Activated CD4-positive, alpha-beta T cell treated with anti-CD3 and anti-CD28 coated beads, Interleukin-2, amount 50 U/mL, for 16 hours (primary cell): ENCODE measurements around the gene HMGCL.
"Not testable (repeated sequence)": the region's sequence is repeated elsewhere in the genome, so short reads cannot be mapped to it uniquely, and the experiment has no call there.

ENCODE experiments used
- DNase-seq: peaks from one replicate; pipeline ENCODE4 v3.0.0-alpha.2; 2020

HMGCL gene

DNA sequence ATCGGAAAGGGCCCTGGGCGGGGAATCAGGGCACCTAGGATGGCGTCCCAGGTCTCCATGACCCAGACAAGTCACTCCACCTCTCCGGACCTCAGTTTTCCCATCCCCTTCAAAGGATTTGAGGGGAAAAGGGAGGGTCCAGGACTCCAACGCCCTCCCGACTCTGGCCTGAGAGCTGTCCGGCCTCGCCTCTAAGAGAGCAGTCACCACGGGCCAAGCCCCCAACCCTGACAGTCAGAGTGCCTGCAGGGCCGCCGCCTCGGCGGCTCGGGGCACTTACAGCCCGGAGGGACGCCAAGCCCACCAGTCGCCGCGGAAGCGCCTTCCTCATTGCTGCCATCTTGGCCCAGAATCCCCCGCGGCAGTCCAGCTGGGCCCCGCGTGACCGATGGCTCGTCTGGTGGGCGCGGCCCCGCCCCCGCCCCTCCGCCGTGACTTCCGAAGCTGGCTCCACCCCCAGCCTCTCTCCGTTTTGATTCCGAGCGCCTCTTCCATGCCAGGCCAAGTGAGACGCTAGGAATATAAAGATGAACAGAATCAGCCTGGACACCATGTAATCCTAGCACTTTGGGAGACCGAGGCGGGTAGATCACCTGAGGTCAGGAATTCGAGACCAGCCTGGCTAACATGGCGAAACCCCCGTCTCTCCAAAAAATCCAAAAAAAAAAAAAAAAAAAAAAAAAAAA lies at the start of gene HMGCL:
TSS of gene HMGCL (minus strand) at position 354 of the 686 bp plus-strand sequence. CDS start at position 340, 14 bp downstream.
- peak; percentile 90 for DNase-seq

DNA sequence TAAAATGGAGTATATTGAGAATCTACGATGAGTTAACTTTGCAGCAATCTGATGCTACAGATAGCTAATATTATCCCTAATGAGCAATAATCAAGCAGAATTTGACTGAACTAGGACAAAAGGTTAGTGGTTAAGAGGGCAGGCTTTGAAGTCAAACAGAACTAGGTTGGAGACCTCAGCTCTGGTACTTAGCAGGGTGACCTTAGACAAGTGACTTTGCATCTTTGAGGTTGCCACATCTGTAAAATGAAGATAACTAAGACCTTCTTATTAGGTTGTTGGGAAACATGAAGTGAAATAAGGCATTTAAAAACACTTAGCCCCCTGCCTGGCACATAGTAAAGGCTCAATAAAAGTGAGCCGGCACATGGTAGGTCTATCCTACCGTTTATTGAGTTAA lies 47.2 kb upstream of the HMGCL start:
- no peak for DNase-seq

DNA sequence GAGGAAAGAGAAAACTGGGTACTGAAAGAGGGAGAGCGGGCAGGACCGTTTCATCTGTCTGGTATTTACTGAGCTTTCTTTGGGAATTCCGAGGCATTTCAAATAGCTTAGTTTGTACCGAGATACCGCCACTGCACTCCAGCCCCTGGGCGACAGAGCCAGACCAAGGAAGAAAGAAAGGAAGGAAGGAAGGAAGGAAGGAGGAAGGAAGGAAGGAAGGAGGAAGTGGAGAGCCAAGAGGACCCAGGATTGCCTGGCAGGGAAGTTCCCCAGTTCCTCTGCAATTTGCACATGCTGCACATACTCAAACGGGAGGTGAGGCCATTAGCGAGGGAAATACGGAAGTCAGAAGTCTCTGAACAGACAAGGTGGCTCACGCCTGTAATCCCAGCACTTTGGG lies 43.8 kb upstream of the HMGCL start:
- DNase-seq: no peak

DNA sequence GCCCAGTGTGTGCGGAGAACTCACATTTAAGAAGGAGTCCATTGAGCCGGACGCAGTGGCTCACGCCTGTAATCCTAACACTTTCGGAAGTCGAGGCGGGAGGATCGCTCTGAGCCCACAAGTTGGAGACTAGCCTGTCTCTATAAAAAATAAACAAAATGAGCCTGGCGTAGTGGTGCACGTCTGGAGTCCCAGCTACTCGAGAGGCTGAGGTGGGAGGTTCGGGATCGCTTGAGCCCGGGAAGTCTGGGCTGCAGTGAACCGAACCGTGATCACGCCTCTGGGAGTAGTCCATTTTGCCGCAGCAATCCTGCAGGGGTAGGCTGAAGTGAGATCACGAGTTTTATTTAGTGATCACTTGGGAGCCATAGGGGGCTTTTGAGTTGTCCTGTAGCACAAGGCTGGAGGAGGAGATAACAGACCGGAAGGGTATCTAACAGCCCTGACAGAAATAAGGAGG lies 43.4 kb upstream of the HMGCL start:
- DNase-seq: no peak

DNA sequence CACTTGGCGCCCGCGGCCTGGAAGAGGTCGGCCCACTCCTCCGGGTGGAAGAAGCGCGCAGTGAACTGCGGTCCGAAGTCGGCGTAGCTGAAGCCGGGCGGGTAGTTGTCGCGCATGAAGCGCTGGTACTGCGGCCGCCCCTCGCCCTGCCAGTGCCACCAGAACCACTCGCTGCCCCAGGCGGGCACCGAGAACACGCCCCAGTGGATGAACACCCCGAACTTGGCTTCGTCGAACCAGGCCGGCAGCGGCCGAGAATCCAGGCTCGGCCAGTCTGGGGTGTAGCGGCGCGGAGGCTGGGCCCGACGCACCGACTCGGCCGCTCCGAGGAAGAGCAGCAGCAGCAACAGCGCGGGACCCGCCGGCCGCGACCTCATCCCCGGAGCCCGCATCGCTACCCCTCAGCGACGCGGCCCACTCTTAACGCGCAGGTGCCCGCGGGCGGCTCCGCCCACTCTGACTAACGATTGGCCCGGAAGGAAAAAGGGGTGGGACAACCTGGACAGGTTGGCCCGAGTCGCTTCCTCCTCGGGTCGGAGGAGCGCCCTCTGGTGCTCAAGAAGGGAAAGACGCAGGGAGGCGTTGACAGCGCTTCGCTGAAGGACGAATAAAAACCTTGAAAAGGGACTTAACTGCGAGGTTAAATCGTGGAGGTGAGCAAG lies 42.8 kb upstream of the HMGCL start, which contains the start of gene FUCA1:
TSS of gene FUCA1 (minus strand) at position 396 of the 662 bp plus-strand sequence. CDS start at position 392, 4 bp downstream.
- peak; percentile 95 for DNase-seq

DNA sequence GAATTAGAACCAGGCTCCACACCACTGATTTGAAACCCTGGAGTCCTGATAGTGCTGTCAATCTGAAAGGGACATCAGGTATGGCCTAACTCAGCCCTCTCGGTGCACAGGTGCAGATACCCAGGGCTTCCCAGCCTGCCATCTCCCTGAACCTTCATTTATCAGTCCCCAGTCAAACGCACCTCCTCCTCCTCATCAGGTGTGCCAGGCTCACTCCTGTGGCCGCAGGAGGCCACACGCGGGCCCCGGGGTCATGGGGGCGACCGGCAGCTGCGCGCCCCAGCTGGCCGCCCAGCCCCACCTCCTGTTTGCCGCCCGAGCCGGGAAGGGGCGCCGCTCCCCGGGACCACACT lies 42.3 kb upstream of the HMGCL start:
- no peak for DNase-seq

DNA sequence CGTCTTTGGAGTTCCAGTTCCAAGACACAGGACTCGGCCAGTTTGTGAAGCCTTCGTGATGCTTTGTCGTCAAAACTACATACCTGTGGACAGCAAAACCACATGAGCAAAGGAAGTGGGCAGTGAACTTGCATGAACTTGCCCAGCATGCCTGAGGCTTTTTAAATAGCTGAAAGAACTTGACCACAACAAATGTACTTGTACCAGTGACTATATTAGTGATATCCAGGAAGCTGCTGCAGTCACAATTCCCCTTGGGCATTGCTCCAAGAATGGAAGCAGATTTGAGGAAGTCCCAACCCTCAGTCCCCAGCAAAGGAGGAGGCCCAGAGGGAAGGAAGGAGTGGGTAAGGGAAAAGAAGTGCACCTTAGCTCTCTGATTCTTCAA lies 40.3 kb upstream of the HMGCL start:
- no peak for DNase-seq

DNA sequence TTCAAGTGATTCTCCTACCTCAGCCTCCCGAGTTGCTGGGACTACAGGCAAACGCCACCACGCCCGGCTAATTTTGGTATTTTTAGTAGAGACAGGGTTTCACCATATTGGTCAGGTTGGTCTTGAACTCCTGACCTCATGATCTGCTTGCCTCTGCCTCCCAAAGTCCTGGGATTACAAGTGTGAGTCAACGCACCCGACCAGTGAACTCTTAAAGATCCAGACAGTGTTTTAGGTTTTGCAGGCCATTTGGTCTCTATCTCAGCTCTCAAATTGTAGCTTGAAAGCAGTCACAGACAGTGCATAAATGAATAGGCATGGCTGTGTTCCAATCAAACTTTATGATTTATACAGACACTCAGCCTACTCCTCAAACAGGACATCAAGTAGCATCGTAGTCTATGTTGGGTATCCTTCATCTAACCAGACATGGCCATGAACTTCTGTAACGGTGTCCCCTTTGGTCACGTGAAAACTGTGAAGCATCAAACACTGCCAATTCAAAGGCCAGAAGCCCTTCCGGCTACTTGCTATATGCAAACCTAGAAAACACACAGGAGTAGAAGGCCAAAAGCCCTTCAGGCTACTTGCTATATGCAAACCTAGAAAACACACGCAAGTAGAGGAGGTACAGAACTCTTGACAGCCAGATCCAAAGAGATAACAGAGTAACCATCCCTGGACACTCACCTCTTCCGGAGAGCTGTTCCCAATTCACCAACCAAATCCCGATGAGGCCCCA lies 39.7 kb upstream of the HMGCL start:
- no peak for DNase-seq

DNA sequence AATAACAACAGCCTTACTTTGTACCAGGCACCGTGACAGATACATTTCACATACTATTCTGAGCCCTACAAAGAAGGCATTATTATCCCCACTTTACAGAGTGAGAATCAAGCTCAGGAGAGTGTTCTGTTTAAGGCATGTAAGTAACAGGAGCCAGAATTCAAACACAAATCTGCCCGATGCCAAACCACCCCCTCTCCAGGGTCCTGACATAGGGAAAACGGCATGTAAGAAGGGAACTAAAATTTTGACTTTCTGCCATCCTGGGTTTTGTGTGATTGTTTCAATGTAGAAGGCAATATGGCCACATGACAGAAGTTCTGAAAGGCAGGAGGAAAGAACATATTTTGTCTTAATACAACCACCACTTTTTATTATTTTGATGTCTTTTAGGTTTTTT lies 37.4 kb upstream of the HMGCL start:
- no peak for DNase-seq

DNA sequence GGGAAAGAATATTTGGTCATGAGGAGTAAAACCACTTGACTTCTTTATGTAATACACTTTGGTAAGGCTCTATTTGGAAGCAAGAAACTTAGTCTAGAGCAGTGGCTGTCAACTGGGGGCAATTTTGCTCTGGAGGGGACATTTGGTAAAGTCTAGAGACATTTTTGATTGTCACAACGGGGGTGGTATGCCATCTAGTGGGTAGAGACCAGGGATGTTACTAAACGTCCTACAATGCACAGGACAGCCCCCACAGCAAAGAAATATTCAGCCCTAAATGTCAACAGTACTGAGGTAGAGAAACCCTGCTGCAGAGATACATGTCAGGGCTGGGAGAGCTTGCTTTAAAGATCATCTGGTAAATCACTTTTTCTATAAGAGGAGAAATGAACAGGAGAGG lies 29.3 kb upstream of the HMGCL start:
- no peak for DNase-seq

DNA sequence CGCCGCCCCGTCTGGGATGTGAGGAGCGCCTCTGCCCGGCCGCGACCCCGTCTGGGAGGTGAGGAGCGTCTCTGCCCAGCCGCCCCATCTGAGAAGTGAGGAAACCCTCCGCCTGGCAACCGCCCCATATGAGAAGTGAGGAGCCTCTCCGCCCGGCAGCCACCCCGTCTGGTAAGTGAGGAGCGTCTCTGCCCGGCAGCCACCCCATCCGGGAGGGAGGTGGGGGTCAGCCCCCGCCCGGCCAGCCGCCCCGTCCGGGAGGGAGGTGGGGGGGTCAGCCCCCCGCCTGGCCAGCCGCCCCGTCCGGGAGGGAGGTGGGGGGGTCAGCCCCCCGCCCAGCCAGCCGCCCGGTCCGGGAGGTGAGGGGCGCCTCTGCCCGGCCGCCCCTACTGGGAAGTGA lies 27.9 kb upstream of the HMGCL start:
- DNase-seq: not testable (repeated sequence)

DNA sequence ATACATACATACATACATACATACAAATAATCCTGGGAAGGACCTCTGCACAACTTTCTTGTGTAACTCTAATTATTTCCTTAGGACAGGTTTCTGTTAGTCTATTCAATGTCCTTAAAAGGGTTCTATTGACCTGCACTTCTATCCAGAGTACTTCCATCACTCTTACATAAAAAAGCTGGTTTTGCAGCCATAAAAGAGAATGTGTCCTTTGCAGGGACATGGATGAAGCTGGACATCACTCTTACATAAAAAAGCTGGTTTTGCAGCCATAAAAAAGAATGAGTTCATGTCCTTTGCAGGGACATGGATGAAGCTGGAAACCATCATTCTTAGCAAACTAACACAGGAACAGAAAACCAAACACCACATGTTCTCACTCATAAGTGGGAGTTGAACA lies 26.2 kb upstream of the HMGCL start:
- DNase-seq: not testable (repeated sequence)

DNA sequence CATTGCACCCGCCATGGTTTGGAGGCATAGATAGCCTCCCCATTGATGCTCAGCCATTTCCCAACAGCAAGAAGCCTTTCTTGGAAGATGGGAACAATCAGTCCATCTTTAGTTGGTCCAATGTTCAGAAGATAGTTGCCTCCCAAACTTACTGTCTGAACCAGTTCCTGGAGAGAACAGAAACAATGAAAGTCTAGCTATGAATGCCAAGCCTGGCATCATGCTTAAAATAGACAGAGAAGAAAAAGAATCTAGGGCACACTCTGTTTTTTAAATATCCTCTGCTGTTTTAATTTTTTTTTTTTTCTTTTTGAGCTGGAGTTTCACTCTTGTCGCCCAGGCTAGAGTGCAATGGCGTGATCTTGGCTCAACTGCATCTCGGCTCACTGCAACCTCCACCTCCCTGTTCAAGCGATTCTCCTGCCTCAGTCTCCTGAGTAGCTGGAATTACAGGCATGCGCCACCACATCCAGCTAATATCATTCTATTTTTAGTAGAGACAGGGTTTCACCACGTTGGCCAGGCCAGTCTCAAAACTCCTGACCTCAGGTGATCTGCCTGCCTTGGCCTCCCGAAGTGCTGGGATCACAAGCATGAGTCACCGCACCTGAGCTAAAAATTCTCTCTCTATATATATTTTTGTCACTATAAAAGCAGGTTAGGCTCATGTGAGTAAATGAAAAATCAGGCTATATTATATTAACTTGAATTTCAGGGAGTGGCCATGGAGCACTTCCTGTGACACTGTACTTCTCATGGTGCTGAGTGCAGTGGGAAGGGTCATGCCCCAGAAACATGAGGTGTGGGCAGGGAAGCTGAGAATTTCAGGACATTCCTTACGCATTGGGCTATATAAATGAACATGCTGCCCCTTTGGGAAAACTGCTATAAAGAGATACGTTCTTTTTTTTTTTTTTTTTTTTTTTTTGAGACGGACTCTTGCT lies 23.7 kb upstream of the HMGCL start:
- no peak for DNase-seq

DNA sequence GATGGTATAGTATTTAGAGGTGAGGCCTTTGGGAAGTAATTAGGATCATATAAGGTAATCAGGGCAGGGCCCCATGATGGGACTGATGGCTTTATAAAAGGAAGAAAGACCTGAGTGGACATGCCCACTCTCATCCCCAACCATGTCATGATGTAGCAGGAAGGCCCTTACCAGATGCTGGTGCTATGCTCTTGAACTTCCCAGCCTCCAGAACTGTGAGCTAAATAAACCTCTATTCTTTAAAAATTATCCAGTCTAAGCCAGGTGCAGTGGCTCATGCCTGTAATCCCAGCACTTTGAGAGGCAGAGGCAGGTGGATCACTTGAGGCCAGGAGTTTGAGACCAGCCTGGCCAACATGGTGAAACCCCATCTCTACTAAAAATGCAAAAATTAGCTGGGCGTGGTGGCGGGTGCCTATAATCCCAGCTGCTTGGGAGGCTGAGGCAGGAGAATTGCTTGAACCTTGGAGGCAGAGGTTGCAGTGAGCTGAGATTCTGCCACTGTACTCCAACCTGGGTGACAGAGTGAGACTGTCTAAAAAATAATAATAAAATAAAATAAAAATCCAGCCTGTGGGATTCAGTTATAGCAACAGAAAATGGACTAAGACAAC lies 22.4 kb upstream of the HMGCL start:
- not testable (repeated sequence) for DNase-seq

DNA sequence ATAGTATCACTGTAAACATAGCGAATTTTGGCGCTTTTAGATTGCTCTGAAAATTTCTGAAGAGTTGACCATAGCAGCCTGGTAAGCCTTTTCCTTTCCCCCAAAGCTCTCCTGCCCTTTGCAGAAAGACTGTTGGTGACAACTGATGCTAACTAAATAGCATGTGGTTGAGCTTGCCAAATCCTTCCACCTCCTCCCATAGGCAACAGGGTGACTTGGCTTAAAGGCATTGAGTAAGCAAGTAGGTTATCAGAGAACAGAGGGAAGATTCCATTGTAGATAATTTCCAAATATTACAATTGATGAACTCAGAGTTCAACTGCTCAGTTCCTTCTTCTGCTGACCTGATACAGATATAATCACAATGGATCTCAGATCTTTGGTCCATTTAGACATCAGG lies 19.9 kb upstream of the HMGCL start:
- no peak for DNase-seq

DNA sequence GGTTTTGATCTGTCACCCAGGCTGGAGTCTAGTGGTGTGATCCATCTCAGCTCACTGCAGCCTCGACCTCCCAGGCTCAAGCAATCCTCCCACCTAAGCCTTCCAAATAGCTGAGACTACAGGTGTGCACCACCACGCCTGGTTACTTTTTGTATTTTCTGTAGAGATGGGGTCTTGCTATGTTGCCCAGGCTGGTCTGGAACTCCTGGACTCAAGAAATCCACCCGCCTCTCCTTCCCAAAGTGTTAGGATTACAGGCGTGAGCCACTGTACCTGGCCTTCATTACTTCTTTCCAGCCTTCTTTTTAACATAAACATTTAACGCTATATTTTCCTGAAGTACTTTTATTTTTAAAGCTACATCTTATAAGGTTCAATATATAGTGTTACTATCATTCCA lies 18.4 kb upstream of the HMGCL start:
- no peak for DNase-seq

DNA sequence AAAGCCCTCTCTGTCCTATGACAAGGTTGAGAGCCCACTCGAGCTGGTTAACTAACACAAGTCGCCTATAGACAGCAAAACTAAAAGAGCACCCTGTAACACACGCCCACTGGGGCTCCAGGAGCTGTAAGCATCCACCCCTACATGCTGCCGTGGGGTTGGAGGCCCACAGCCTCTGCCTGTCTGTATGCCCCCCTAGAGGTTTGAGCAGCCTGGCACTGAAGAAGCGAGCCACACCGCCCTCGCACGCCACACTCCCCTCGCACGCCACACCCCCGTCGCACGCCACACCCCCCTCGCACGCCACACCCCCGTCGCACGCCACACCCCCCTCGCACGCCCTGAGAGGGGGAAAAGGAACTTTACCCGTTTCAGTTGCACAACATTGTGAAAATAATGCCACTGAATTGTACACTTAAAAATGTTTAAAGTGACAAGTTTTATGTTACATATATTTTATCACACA lies 13.2 kb upstream of the HMGCL start:
- DNase-seq: peak; percentile 68

DNA sequence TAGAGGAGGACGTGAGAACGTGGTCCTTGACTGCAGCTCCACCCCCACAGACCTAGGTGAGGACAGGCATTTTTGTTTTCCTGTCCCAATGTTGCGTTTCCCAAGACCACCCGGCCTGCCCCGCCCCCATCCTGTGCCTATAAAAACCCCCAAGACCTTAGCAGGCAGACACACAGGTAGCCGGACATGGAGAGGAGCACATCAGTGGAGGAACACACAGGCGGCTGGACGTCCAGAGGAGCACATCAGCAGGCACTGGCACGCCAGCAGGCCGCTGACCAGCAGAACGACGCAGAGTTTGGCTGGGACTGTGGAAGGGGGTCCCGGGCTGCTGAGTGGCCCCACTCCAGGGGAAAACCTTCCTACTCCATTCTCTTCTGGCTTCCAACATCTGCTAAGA lies 12.7 kb upstream of the HMGCL start:
- no peak for DNase-seq

DNA sequence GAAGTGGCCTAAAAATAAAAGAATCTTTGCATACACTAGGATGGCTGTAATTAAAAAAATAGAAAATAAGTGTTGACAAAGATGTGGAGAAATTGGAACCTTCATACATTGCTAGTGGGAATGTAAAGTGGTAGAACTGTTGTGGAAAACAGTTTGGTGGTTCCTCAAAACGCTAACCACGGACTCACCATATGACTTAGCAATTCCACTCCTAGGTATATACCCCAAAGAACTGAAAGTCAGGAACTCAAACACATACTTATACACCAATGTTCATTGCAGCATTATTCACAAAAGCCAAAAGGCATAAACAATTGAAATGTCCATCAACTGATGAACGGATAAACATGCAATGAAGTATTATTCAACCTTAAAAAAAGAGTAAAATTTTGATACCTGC lies 10.8 kb upstream of the HMGCL start:
- DNase-seq: peak; percentile 23

DNA sequence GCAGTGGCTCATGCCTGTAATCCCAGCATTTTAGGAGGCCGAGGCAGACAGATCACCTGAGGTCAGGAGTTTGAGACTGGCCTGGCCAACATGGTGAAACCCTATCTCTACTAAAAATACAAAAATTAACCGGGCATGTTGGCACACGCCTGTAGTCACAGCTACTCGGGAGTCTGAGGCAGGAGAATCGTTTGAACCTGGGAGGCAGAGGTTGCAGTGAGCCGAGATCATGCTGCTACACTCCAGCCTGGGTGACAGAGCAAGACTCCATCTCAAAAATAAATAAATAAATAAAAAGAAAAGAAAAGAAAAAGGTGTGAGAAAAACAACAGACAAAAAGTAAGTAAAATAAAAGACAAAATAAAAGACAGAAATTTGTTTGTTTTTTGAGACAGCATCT lies 8.9 kb upstream of the HMGCL start:
- not testable (repeated sequence) for DNase-seq

DNA sequence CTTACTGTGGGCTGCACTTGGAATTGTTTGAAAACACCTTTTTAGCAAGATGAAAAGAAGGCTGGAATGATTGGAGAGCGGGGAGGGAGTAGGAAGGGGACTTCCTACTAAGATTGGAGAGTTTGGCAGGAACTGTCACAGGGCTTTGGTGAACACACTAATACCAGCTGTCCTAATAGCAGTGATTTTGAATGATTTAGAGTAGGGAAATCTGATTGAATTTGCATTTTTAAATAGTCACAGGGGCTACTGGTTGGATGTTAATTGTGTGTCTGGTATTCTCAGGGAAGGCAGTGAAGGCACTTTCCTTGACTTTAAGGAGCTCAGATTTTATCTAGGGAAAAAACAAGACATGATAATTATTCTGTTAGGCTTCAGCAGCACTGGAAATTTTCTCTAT lies 2.5 kb upstream of the HMGCL start:
- no peak for DNase-seq

DNA sequence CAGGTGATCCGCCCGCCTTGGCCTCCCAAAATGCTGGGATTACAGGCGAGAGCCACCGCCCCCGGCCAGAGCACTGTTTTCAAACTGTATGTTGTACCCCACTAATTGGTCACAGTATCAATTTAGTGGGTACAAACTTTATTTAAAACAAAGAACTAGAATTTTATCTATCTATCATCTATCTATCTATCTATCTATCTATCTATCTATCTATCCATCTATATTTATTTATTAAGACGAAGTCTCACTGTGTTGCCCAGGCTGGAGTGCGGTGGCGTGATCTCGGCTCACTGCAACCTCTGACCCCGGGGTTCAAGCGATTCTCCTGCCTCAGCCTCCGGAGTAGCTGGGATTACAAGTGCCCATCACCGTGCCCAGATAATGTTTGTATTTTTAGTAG lies 1.4 kb upstream of the HMGCL start:
- not testable (repeated sequence) for DNase-seq
